SK-N-SH treated with all-trans-retinoic acid at 6 μM for 48 hours (cell line): ENCODE measurements around the gene ZSCAN18.

ENCODE experiments used
- ATAC-seq: fragments of 200-7000 bp; cut with Tn5 transposase; 3 replicates; pipeline ENCODE4 v1.9.1; 2020; ENCODE audit warnings: mild to moderate bottlenecking, moderate library complexity
- ARNTL ChIP-seq: fragments of 450-650 bp; formaldehyde crosslinking; IDR thresholded peaks from 2 replicates; pipeline ENCODE4 v1.5.0; 2020; ENCODE audit warnings: low read depth, mild to moderate bottlenecking, moderate library complexity, borderline replicate concordance
- BACH2 ChIP-seq: fragments of 250-450 bp; sonication (Bioruptor Pico); IDR thresholded peaks from 2 replicates; pipeline ENCODE4 v1.9.0; 2021; ENCODE audit warnings: mild to moderate bottlenecking, borderline replicate concordance
- CREB5 ChIP-seq: fragments of 250-450 bp; sonication (Bioruptor Pico); IDR thresholded peaks from 2 replicates; pipeline ENCODE4 v1.5.1; 2020; ENCODE audit warnings: low read depth, mild to moderate bottlenecking, moderate library complexity
- CSDC2 ChIP-seq: fragments of 250-450 bp; sonication (Bioruptor Pico); IDR thresholded peaks from 2 replicates; pipeline ENCODE4 v1.5.0; 2020; ENCODE audit warnings: mild to moderate bottlenecking, moderate library complexity
- CSRNP3 ChIP-seq: fragments of 250-450 bp; sonication (Bioruptor Pico); IDR thresholded peaks from 2 replicates; pipeline ENCODE4 v1.5.1; 2021; ENCODE audit warnings: mild to moderate bottlenecking, moderate library complexity
- ESRRG ChIP-seq: fragments of 250-450 bp; sonication (Bioruptor Pico); IDR thresholded peaks from 2 replicates; pipeline ENCODE4 v1.6.1; 2021; ENCODE audit warnings: mild to moderate bottlenecking
- GLIS3 ChIP-seq: fragments of 250-450 bp; sonication (Bioruptor Pico); IDR thresholded peaks from 2 replicates; pipeline ENCODE4 v1.5.0; 2020; ENCODE audit warnings: mild to moderate bottlenecking, moderate library complexity
- ISL1 ChIP-seq: fragments of 250-450 bp; sonication (Bioruptor Pico); IDR thresholded peaks from 2 replicates; pipeline ENCODE4 v2.1.2; 2022; ENCODE audit warnings: mild to moderate bottlenecking, moderate library complexity
- OSR1 ChIP-seq: fragments of 250-450 bp; sonication (Bioruptor Pico); IDR thresholded peaks from 2 replicates; pipeline ENCODE4 v1.8.0; 2022; ENCODE audit warnings: moderate library complexity, mild to moderate bottlenecking, inconsistent platforms
- PATZ1 ChIP-seq: fragments of 250-450 bp; sonication (Bioruptor Pico); IDR thresholded peaks from 2 replicates; pipeline ENCODE4 v1.8.0; 2020; ENCODE audit warnings: mild to moderate bottlenecking, moderate library complexity, borderline replicate concordance
- POU6F1 ChIP-seq: fragments of 250-450 bp; sonication (Bioruptor Pico); IDR thresholded peaks from 2 replicates; pipeline ENCODE4 v1.8.0; 2021; ENCODE audit warnings: low read depth, mild to moderate bottlenecking, moderate library complexity, borderline replicate concordance
- PPARA ChIP-seq: fragments of 250-450 bp; sonication (Bioruptor Pico); IDR thresholded peaks from 2 replicates; pipeline ENCODE4 v1.5.0; 2020; ENCODE audit warnings: mild to moderate bottlenecking, borderline replicate concordance
- TCF4 ChIP-seq: fragments of 250-450 bp; sonication (Bioruptor Pico); IDR thresholded peaks from 2 replicates; pipeline ENCODE4 v1.8.0; 2021; ENCODE audit warnings: mild to moderate bottlenecking, moderate library complexity, borderline replicate concordance
- TOX ChIP-seq: fragments of 250-450 bp; sonication (Bioruptor Pico); IDR thresholded peaks from 2 replicates; pipeline ENCODE4 v1.8.0; 2021; ENCODE audit warnings: mild to moderate bottlenecking, moderate library complexity, borderline replicate concordance
- TSHZ2 ChIP-seq: fragments of 250-450 bp; sonication (Bioruptor Pico); IDR thresholded peaks from 2 replicates; pipeline ENCODE4 v1.5.0; 2020; ENCODE audit warnings: mild to moderate bottlenecking, moderate library complexity
- ZC3H10 ChIP-seq: fragments of 250-450 bp; sonication (Bioruptor Pico); IDR thresholded peaks from 2 replicates; pipeline ENCODE4 v1.5.1; 2021; ENCODE audit warnings: mild to moderate bottlenecking, moderate library complexity
- ZFP30 ChIP-seq: fragments of 450-650 bp; formaldehyde crosslinking; IDR thresholded peaks from 2 replicates; pipeline ENCODE4 v1.5.0; 2022; ENCODE audit warnings: mild to moderate bottlenecking, moderate library complexity
- ZNF70 ChIP-seq: fragments of 450-650 bp; formaldehyde crosslinking; IDR thresholded peaks from 2 replicates; pipeline ENCODE4 v1.5.0; 2020; ENCODE audit warnings: mild to moderate bottlenecking, moderate library complexity
- ZNF8 ChIP-seq: fragments of 450-650 bp; formaldehyde crosslinking; IDR thresholded peaks from 2 replicates; pipeline ENCODE4 v1.5.0; 2020; ENCODE audit warnings: mild to moderate bottlenecking, moderate library complexity

Gene ZSCAN18

GRCh38 chr19:58052256-58052655, 45.8 kb downstream of the ZSCAN18 start (continued):
- no peak for TF ChIP-seq PATZ1 (CRISPR knock-in tag)

GRCh38 chr19:58047672-58048071, 50.4 kb downstream of the ZSCAN18 start:
- TF ChIP-seq BACH2 (CRISPR knock-in tag) (no peak), ZC3H10 (CRISPR knock-in tag) (no peak), ESRRG (no peak), CSDC2 (no peak), CSRNP3 (CRISPR knock-in tag) (no peak), OSR1 (CRISPR knock-in tag) (no peak), ZFP30 (CRISPR knock-in tag) (no peak), GLIS3 (CRISPR knock-in tag) (no peak), ZNF70 (CRISPR knock-in tag) (no peak), ARNTL (CRISPR knock-in tag) (no peak), ISL1 (CRISPR knock-in tag) (no peak), TOX (CRISPR knock-in tag) (no peak), CREB5 (CRISPR knock-in tag) (no peak), POU6F1 (CRISPR knock-in tag) (no peak)
- TF ChIP-seq, all 23 proteins: peak for 0

GRCh38 chr19:58046856-58047255, 51.2 kb downstream of the ZSCAN18 start:
- no peak for ATAC-seq
- TF ChIP-seq ZNF8 (CRISPR knock-in tag) (no peak), BACH2 (CRISPR knock-in tag) (no peak), TOX (CRISPR knock-in tag) (no peak), ZC3H10 (CRISPR knock-in tag) (no peak), PATZ1 (CRISPR knock-in tag) (no peak), CREB5 (CRISPR knock-in tag) (no peak), ISL1 (CRISPR knock-in tag) (no peak)

More at GRCh38 chr19:58047672-58048071, 50.4 kb downstream of the ZSCAN18 start:
- ATAC-seq, result no peak

GRCh38 chr19:58045411-58046050, 52.5 kb downstream of the ZSCAN18 start:
- TF ChIP-seq ESRRG (no peak), ARNTL (CRISPR knock-in tag) (no peak), ZNF8 (CRISPR knock-in tag) (no peak), PPARA (CRISPR knock-in tag) (no peak), POU6F1 (CRISPR knock-in tag) (no peak), TSHZ2 (no peak), TOX (CRISPR knock-in tag) (no peak), TCF4 (CRISPR knock-in tag) (no peak), OSR1 (CRISPR knock-in tag) (no peak)
- ATAC-seq, result no peak
